ENCODE data around the gene FAM83C. TPM values are rescaled to one million over a fixed set of nuclear protein-coding genes. Genes with fewer than 3 reads are reported as not detected.

FAM83C gene
- total RNA-seq, result not detected

GRCh38 chr20:35291654-35292503 lies at the start of gene FAM83C:
Gene FAM83C (minus strand): TSS chr20:35292425. CDS start chr20:35292304, 121 bp downstream.
- no peak within 1 kb of the TSS for H3K27ac Mint-ChIP-seq
- ChIA-PET POLR2A (no interaction called here), CTCF (interaction anchor here (6.0 kb wide), 1 partner anchor 13 kb away, joined by 45 read pairs; no protein-coding TSS in a partner anchor)

DNA sequence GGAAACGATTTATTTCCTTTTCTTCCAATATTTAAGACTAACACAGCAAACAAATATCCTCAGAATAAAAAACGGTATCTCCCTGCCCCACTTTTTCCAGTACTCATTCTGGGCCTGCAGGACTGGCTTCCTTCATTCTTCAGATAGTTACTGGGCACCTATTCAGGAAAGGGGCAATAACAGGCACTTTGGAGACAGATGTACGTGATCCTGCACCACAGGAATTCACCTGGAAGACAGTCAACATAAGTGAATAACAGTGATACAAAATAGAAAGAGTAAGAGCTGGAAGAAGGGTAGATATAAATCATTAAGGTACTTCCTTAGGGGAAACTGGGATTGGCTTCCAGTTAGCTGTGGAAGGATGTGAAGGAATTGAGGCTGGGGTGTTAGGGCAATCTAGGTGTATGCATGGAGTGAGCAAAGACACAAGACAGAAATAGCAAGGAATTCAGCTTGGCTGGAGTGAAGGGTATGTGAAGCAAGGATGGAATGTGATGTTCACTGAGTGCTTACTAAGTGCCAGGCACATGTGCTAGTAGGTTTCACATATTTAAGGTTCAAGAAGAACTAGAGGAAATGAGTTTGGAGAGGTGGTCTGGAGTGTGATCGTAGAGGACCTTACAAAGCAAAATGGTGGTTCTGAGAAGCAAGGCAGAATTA lies 49.3 kb upstream of the FAM83C start:
- Mint-ChIP-seq H3K27me3 (no peaks in the 10 kb centered on the region), H3K9me3 (peaks cover 7% of the 10 kb centered on the region), H3K4me3 (no peak overlapping the region), H3K27ac (peak overlapping the region; percentile 52), H3K4me1 (no peaks in the 10 kb centered on the region), H3K36me3 (ENCODE audit: low read depth) (peaks cover 20% of the 10 kb centered on the region)
- CTCF ChIA-PET, result no interaction called here
- no peak for DNase-seq
- POLR2A ChIA-PET, result no interaction called here

More at GRCh38 chr20:35291654-35292503, at the start of gene FAM83C:
- Mint-ChIP-seq H3K4me3 (no peak within 1 kb of the TSS), H3K4me1 (no peaks in the 10 kb centered on the region), H3K27me3 (peaks cover 4% of the 10 kb centered on the region), H3K9me3 (no peaks in the 10 kb centered on the region), H3K36me3 (ENCODE audit: low read depth) (no peaks in the 10 kb centered on the region)
- DNase-seq, result no peak

DNA sequence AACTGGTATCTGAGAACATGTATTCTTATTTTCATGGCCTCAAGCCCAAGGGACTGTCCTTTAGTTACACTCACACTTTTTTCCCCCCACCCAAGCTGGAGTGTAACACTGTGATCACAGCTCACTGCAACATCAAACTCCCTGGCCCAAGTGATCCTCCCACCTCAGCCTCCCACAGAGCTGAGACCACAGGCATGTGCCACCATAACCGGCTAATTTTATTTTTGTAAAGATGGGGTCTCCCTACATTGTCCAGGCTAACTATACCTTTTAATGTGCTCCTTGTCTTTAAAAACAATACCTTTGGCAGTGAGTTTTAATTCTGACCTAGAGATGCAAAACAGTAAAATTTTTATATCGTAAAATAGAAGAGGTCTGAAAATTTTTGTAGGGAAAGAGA lies 48.2 kb upstream of the FAM83C start:
- POLR2A ChIA-PET, result no interaction called here
- Mint-ChIP-seq H3K4me1 (no peaks in the 10 kb centered on the region), H3K4me3 (no peak overlapping the region), H3K9me3 (no peaks in the 10 kb centered on the region), H3K27ac (no peak overlapping the region), H3K27me3 (no peaks in the 10 kb centered on the region), H3K36me3 (ENCODE audit: low read depth) (peaks cover 9% of the 10 kb centered on the region)
- CTCF ChIA-PET, result no interaction called here
- DNase-seq, result no peak

- Mint-ChIP-seq H3K4me3 (no peak overlapping the region), H3K27me3 (no peaks in the 10 kb centered on the region), H3K9me3 (no peaks in the 10 kb centered on the region), H3K36me3 (ENCODE audit: low read depth) (peaks cover 3% of the 10 kb centered on the region), H3K27ac (no peak overlapping the region), H3K4me1 (no peaks in the 10 kb centered on the region)
- DNase-seq, result no peak
- POLR2A ChIA-PET, result no interaction called here
- CTCF ChIA-PET, result no interaction called here
These were observed 47.4 kb upstream of the FAM83C start for GRCh38 chr20:35339636-35340035.

DNA sequence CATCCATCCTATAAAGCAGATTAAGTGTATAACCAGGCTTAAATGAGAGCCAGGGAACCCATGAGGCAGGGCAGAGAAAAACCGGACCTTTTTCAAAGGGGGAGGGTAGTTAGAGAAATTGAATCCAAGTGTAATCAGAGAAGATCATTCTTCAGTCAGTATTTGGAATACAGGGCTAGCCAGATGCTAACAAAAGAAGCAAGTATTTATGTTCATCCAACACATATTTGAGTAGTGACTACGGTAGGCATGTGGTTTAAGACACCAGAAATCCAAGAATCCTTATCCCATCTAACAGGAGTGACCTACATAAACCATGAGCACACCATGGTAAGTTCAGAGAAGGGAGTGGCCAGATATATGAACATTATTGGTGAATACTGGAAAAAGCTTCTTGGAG lies 46.8 kb upstream of the FAM83C start:
- no peak for DNase-seq
- ChIA-PET CTCF (no interaction called here), POLR2A (no interaction called here)
- no peak overlapping the region for H3K4me3 Mint-ChIP-seq
- H3K4me1 Mint-ChIP-seq, result no peaks in the 10 kb centered on the region
- no peak overlapping the region for H3K27ac Mint-ChIP-seq
- peaks cover under 1% of the 10 kb centered on the region for H3K36me3 Mint-ChIP-seq (ENCODE audit: low read depth)
- no peaks in the 10 kb centered on the region for H3K9me3 Mint-ChIP-seq
- no peaks in the 10 kb centered on the region for H3K27me3 Mint-ChIP-seq

GRCh38 chr20:35334311-35335101 lies 42.3 kb upstream of the FAM83C start:
- H3K27me3 Mint-ChIP-seq, result no peaks in the 10 kb centered on the region

DNA sequence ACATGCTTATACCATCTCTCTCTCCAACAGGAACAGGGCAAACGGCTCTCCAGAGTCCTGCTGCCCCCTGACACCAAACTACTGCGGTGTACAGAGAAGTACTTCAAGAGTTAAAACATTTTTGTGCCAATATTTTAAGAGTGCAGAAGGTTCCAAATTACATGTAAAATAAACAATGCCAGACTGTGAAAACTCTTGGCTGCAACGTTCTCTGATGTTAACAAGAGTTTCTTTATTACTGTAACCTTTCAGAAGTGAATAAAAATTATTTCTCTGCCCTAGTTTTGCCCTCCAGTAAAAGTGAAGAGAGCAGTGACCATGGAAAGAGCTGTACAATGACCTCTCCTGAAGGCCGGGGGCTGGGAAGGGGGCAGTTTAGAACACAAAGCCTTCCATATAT lies 41.4 kb upstream of the FAM83C start:
- H3K4me3 Mint-ChIP-seq, result no peak overlapping the region
- no peaks in the 10 kb centered on the region for H3K36me3 Mint-ChIP-seq (ENCODE audit: low read depth)
- H3K9me3 Mint-ChIP-seq, result no peaks in the 10 kb centered on the region
- H3K27ac Mint-ChIP-seq, result no peak overlapping the region
- H3K4me1 Mint-ChIP-seq, result peaks cover 3% of the 10 kb centered on the region
- DNase-seq, result no peak
- ChIA-PET POLR2A (interaction anchor here (0.5 kb wide), 1 partner anchor 65 kb away, joined by 3 read pairs; no protein-coding TSS in a partner anchor), CTCF (interaction anchor here (0.6 kb wide), 1 partner anchor 159 kb away, joined by 3 read pairs; no protein-coding TSS in a partner anchor)
- no peaks in the 10 kb centered on the region for H3K27me3 Mint-ChIP-seq

More at GRCh38 chr20:35334311-35335101, 42.3 kb upstream of the FAM83C start:
- Mint-ChIP-seq H3K4me1 (no peaks in the 10 kb centered on the region), H3K27ac (no peak overlapping the region), H3K36me3 (ENCODE audit: low read depth) (no peaks in the 10 kb centered on the region), H3K4me3 (no peak overlapping the region), H3K9me3 (no peaks in the 10 kb centered on the region)
- DNase-seq, result no peak
- ChIA-PET CTCF (interaction anchor here (1.4 kb wide), 1 partner anchor 30 kb away, joined by 4 read pairs; no protein-coding TSS in a partner anchor), POLR2A (no interaction called here)

GRCh38 chr20:35332540-35333200 lies 40.4 kb upstream of the FAM83C start:
- H3K4me1 Mint-ChIP-seq, result peaks cover 4% of the 10 kb centered on the region
- H3K36me3 Mint-ChIP-seq (ENCODE audit: low read depth), result no peaks in the 10 kb centered on the region
- DNase-seq, result no peak
- ChIA-PET POLR2A (no interaction called here), CTCF (interaction anchor here (0.6 to 2.4 kb wide), 3 partner anchors 25 to 160 kb away, joined by 3 to 9 read pairs (median 3); no protein-coding TSS in a partner anchor)
- no peaks in the 10 kb centered on the region for H3K27me3 Mint-ChIP-seq
- H3K4me3 Mint-ChIP-seq, result no peak overlapping the region
- H3K9me3 Mint-ChIP-seq, result no peaks in the 10 kb centered on the region
- no peak overlapping the region for H3K27ac Mint-ChIP-seq

- POLR2A ChIA-PET, result no interaction called here
- CTCF ChIA-PET, result interaction anchor here (0.5 to 4.2 kb wide), 14 partner anchors 9 to 577 kb away, joined by 3 to 32 read pairs (median 4); no protein-coding TSS in a partner anchor
- Mint-ChIP-seq H3K4me1 (peaks cover 4% of the 10 kb centered on the region), H3K27ac (no peak overlapping the region), H3K9me3 (no peaks in the 10 kb centered on the region), H3K4me3 (no peak overlapping the region), H3K27me3 (no peaks in the 10 kb centered on the region), H3K36me3 (ENCODE audit: low read depth) (peaks cover 2% of the 10 kb centered on the region)
- peak; percentile 50 for DNase-seq
These were observed 37.4 kb upstream of the FAM83C start for GRCh38 chr20:35329435-35330139.

- H3K4me3 Mint-ChIP-seq, result no peak overlapping the region
- H3K36me3 Mint-ChIP-seq (ENCODE audit: low read depth), result peaks cover 2% of the 10 kb centered on the region
- DNase-seq, result no peak
- H3K4me1 Mint-ChIP-seq, result peaks cover 4% of the 10 kb centered on the region
- ChIA-PET CTCF (interaction anchor here (0.7 to 4.2 kb wide), 8 partner anchors 11 to 184 kb away, joined by 3 to 32 read pairs (median 4); no protein-coding TSS in a partner anchor), POLR2A (no interaction called here)
- no peaks in the 10 kb centered on the region for H3K9me3 Mint-ChIP-seq
- no peaks in the 10 kb centered on the region for H3K27me3 Mint-ChIP-seq
- H3K27ac Mint-ChIP-seq, result no peak overlapping the region
These were observed 36.5 kb upstream of the FAM83C start for GRCh38 chr20:35328689-35329088.

DNA sequence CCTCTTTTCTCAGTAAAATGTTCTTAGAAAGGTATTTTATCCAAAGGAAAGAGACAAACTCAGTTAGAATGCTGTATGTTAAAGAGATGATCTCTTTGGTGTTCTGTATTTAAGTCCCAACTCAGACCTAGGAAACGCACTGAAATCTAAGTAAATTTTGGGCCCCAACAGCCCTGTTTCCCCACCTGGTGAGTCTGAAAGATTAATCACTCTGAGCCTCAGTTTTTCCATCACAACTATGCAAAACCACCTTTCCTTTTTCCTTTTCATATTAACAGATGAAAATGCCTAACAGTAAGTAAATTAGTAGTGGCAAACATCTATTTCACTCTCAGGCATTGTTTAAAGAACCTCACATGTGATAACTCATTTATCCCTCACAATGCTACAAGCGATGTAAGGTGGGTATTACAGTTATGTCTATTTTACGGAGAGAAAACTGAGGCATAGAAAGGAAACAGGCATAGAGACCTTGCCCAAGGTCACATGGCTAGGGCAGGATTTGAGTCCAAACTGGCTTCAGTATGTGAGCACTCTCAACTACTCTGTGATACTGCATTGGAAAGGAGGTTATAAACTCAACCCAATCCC lies 36.0 kb upstream of the FAM83C start:
- no peak for DNase-seq
- Mint-ChIP-seq H3K36me3 (ENCODE audit: low read depth) (peaks cover 2% of the 10 kb centered on the region), H3K4me3 (no peak overlapping the region), H3K4me1 (peaks cover 7% of the 10 kb centered on the region), H3K27ac (no peak overlapping the region), H3K9me3 (no peaks in the 10 kb centered on the region), H3K27me3 (no peaks in the 10 kb centered on the region)
- POLR2A ChIA-PET, result no interaction called here
- CTCF ChIA-PET, result interaction anchor here (1.5 to 4.2 kb wide), 2 partner anchors 10 to 24 kb away, joined by 5 to 32 read pairs; no protein-coding TSS in a partner anchor

Data from activated CD4-positive, alpha-beta T cell treated with anti-CD3 and anti-CD28 coated beads, Interleukin-2, amount 10 ng/mL, durations not matched to agents 7 days and 5 days (primary cell).